ENCODE measurements around the gene ACAD8.

DNA sequence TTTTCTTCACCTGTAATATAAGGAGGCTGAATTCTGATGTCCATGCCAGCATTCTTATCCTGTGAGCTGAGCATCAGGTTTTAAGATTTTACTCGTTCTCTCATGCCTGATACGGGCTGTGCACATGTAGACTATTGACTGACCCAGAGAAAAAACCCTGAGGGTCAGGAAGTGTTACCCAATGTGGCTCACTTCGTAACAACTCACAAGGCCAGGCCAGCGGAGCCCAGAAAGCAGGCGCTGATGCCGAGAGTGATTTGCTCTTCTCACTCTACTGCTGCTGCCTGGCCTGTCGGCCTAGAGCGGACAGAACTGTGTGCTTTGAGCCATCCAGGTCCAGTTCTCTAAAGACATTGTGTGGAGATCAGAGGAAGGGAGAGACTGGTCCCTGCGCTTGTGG lies 11.0 kb upstream of the ACAD8 start:
- TF ChIP-seq TARDBP (IDR thresholded peaks at IDR 0.05) (no peak), NFRKB (IDR thresholded peaks at IDR 0.05) (no peak)

Data from HEK293T (cell line).